Spleen (tissue), 11 donors: ENCODE data around the gene IPO7. TPM values are rescaled to one million over a fixed set of nuclear protein-coding genes. Genes with fewer than 3 reads are reported as not detected.
A peak's percentile ranks its signal among the peaks of the same experiment; 100 is the strongest.

ENCODE experiments used
- DNase-seq: peaks from one replicate; pipeline ENCODE4 v3.0.0-alpha.2; 2020
- H3K27ac ChIP-seq, 8 donors: fragments of 200-600 bp; sonication (generic) in 7 of 8; 1 replicate in 4 of 8; 2 replicates in 4 of 8; pipeline versions ENCODE4 v1.5.0 to v1.8.0; 2016 to 2021; ENCODE audit warnings: inconsistent platforms in 4 of 8, mild to moderate bottlenecking in 4 of 8, moderate library complexity in 1 of 8
- H3K27me3 ChIP-seq, 7 donors: fragments of 200-600 bp; sonication (generic) in 6 of 7; replicated peaks in 1 of 7; 1 replicate in 4 of 7; 2 replicates in 3 of 7; pipeline versions ENCODE4 v1.5.0 to v1.8.0; 2016 to 2021; ENCODE audit warnings: inconsistent platforms in 3 of 7, mild to moderate bottlenecking in 1 of 7
- H3K36me3 ChIP-seq, 6 donors: fragments of 200-600 bp; sonication (generic) in 5 of 6; 1 replicate in 4 of 6; 2 replicates in 2 of 6; pipeline versions ENCODE4 v1.5.0 to v1.8.0; 2016 to 2021; ENCODE audit warnings: inconsistent platforms in 2 of 6
- H3K4me1 ChIP-seq, 6 donors: fragments of 200-600 bp; sonication (generic) in 5 of 6; 1 replicate in 3 of 6; 2 replicates in 3 of 6; pipeline versions ENCODE4 v1.5.0 to v1.8.0; 2016 to 2021; ENCODE audit warnings: inconsistent platforms in 3 of 6
- H3K4me3 ChIP-seq, 8 donors: fragments of 200-600 bp; sonication (generic) in 7 of 8; 1 replicate in 4 of 8; 2 replicates in 4 of 8; pipeline versions ENCODE4 v1.5.0 to v1.8.0; 2016 to 2021; ENCODE audit warnings: inconsistent platforms in 4 of 8, mild to moderate bottlenecking in 4 of 8, moderate library complexity in 2 of 8
- H3K9me3 ChIP-seq, 8 donors: fragments of 200-600 bp; sonication (generic) in 7 of 8; 1 replicate in 4 of 8; 2 replicates in 4 of 8; pipeline versions ENCODE4 v1.5.0 to v1.8.0; 2016 to 2021; ENCODE audit warnings: inconsistent platforms in 4 of 8
- POLR2A ChIP-seq, 3 donors: fragments of 450-650 bp; IDR thresholded peaks; one replicate each; pipeline ENCODE4 v1.5.1; 2017; ENCODE audit warnings: antibody characterized with exemption in 3 of 3, mild to moderate bottlenecking in 1 of 3
- POLR2AphosphoS5 ChIP-seq, 3 donors: sonication (generic); formaldehyde crosslinking; IDR thresholded peaks; one replicate each; pipeline ENCODE4 v1.5.1; 2017; ENCODE audit warnings: antibody characterized with exemption in 3 of 3
- WGBS, 5 donors: extraction: QIAGEN DNeasy Blood & Tissue Kit in 3 of 5; methylation state at CpG; one replicate each; pipeline versions ENCODE4 v1.1.5 to v1.1.7; 2013 to 2018; 5-methylcytosine and 5-hydroxymethylcytosine counted together
- intact Hi-C: fragments of 100-400 bp; cut with DNase I; formaldehyde crosslinking; loops from one replicate; pipeline ENCODE4 v1.15.0; 2023; ENCODE audit warnings: low total_unique reads
- polyA plus RNA-seq, 3 donors: library from polyadenylated mRNA; stranded (reverse); fragments of 200-250 nt; gene quantifications; one replicate each; pipeline ENCODE4 v1.2.1, GENCODE V29; 2013
- total RNA-seq, 7 donors: library from RNA; depleted of rRNA in 3 of 7; stranded (reverse); fragments of >200 nt in 3 of 7; fragmentation: NEBNext Ultra II Directional in 4 of 7; extraction: Animal tissue kit (Norgen Biotek cat#: 25700) in 4 of 7; gene quantifications; one replicate each; pipeline versions ENCODE4 v1.1.0 to v1.2.1, GENCODE V29; 2016 to 2021
- TF ChIP-seq, protein P1 (sequence below), 11 experiments: fragments of 200-600 bp in 7 of 11; fragments of 450-650 bp in 4 of 11; sonication (generic) in 4 of 11; IDR thresholded peaks in 8 of 11; conservative IDR thresholded peaks in 3 of 11; 1 replicate in 7 of 11; 2 replicates in 4 of 11; pipeline versions ENCODE4 v1.4.0 to v1.8.0; 2016 to 2021; ENCODE audit warnings: antibody characterized with exemption in 11 of 11, inconsistent platforms in 4 of 11, mild to moderate bottlenecking in 1 of 11
- donor health status: healthy with polysubstance abuse.
- donor health status: DM: no; HTN: no; CAD: no; lungs with moderate emphysema.
- donor health status: DM: no; HTN: no; CAD: no.
- donor health status: Bipolar disorder and iron deficiency.
- donor health status: healthy.
- donor health status: DM: no; HTN: no; CAD: no.
- donor health status: DM: yes; HTN: yes; CAD: no.

Gene IPO7
- total and polyA plus RNA-seq, 10 donors, result 12.8 to 104 (median 64.8) TPM

DNA sequence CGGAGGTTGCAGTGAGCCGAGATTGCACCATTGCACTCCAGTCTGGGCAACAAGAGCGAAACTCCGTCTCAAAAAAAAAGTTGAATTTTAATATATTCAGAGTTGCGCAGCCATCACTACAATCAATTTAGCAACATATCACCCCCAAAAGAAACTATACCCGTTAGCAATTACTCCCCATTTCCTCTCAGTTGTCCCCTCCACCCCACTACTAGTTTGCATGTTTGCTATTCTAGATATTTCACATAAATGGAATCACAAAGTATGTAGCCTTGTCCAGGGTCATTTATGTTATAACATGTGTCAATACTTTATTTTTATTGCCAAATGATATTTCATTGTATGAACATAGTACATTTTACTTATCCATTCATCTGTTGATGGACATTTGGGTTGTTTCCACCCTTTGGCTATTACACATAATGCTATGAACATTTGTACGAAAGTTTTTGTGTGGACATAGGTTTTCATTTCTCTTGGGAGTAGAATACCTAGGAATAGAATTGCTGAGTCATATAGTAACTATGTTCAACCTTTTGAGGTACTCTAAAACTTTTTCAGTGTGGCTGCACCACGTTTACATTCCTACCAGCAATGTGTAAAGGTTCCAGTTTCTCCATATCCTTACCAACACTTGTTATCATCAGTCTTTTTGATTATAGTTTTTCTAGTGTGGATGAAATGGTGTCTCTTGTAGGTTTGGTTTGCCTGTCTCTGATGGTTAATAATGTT is 78.5 kb downstream of the IPO7 start:
- 66 to 86% (median 75%) methylated on average over 8 of the region's 8 CpGs for WGBS, 5 donors
- Histone ChIP-seq H3K27me3 (no peaks in the 10 kb centered on the region), H3K27ac (peak overlapping the region in 5 of 8 donors; percentile 97 to 100 (median 99)), H3K4me1 (peaks cover 12 to 55% (median 35%) of the 10 kb centered on the region in 6 donors), H3K36me3 (peaks cover 0 to 21% (median 0%) of the 10 kb centered on the region in 6 donors), H3K9me3 (no peaks in the 10 kb centered on the region), H3K4me3 (peak overlapping the region in 2 of 8 donors; percentile 72 to 86)
- intact Hi-C loops, result loop anchor here (5.0 kb wide), 1 partner anchor 776 kb away; no protein-coding TSS in a partner anchor
- no peak for DNase-seq
- TF ChIP-seq POLR2AphosphoS5 (IDR thresholded peaks at IDR 0.05) (no peak), POLR2A (IDR thresholded peaks at IDR 0.05) (no peak)
- TF ChIP-seq, protein P1, sequence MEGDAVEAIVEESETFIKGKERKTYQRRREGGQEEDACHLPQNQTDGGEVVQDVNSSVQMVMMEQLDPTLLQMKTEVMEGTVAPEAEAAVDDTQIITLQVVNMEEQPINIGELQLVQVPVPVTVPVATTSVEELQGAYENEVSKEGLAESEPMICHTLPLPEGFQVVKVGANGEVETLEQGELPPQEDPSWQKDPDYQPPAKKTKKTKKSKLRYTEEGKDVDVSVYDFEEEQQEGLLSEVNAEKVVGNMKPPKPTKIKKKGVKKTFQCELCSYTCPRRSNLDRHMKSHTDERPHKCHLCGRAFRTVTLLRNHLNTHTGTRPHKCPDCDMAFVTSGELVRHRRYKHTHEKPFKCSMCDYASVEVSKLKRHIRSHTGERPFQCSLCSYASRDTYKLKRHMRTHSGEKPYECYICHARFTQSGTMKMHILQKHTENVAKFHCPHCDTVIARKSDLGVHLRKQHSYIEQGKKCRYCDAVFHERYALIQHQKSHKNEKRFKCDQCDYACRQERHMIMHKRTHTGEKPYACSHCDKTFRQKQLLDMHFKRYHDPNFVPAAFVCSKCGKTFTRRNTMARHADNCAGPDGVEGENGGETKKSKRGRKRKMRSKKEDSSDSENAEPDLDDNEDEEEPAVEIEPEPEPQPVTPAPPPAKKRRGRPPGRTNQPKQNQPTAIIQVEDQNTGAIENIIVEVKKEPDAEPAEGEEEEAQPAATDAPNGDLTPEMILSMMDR (IDR thresholded peaks at IDR 0.05 in 8 of 11, conservative IDR thresholded peaks at IDR 0.05 in 3 of 11), result no peak

DNA sequence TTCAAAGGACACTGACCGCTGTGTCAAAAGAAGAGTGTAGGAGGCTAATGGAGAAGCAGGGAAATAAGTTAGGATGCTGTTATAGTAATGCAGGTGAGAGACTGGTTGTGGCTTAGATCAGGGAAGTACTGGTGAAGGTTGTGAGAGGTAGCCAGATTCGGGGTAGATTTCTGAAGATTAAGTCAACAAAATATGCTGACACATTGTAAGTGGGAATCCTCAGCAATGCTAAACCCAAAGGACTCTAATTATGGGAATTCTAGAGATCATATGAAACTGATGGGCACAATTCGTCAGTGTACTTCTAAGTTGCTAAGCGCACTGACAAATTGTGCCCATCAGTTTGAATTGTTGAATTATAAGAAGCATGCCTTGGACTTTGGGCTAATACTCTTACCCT is 86.3 kb downstream of the IPO7 start:
- Histone ChIP-seq H3K36me3 (peaks cover 0 to 82% (median 47%) of the 10 kb centered on the region in 6 donors), H3K4me3 (no peak overlapping the region), H3K27me3 (no peaks in the 10 kb centered on the region), H3K27ac (no peak overlapping the region), H3K4me1 (peaks cover 0 to 1% (median 0%) of the 10 kb centered on the region in 6 donors), H3K9me3 (no peaks in the 10 kb centered on the region)
- WGBS, 5 donors, result 88 to 95% (median 91%) methylated on average over 4 of the region's 4 CpGs
- no peak for DNase-seq
- intact Hi-C loops, result no loop called here
- TF ChIP-seq POLR2AphosphoS5 (IDR thresholded peaks at IDR 0.05), result no peak
- TF ChIP-seq, protein P1 (IDR thresholded peaks at IDR 0.05 in 8 of 11, conservative IDR thresholded peaks at IDR 0.05 in 3 of 11), result no peak
- no peak for TF ChIP-seq POLR2A (IDR thresholded peaks at IDR 0.05)

DNA sequence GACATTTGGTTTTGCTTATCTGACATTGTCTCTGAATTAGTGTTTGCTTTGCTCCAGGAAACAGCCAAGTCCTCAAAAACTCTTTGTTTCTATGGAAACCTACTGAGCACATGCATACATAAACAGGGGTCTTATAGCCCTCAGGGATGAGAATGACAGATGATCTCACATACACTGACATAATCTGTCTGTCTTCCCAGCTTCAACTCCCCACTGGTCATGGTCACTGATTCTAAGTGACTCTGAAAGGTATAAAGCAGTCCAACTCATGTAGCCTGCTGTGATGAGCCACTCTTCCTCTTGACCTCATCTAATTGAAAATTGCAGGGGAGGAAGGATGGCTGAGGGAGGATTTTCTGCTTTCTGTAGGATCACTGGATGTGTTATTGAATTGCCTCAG is 89.0 kb downstream of the IPO7 start:
- DNase-seq, result no peak
- Histone ChIP-seq H3K4me1 (no peaks in the 10 kb centered on the region), H3K9me3 (no peaks in the 10 kb centered on the region), H3K4me3 (no peak overlapping the region), H3K36me3 (peaks cover 0 to 92% (median 67%) of the 10 kb centered on the region in 6 donors), H3K27ac (no peak overlapping the region), H3K27me3 (no peaks in the 10 kb centered on the region)
- intact Hi-C loops, result no loop called here
- TF ChIP-seq, protein P1 (IDR thresholded peaks at IDR 0.05 in 8 of 11, conservative IDR thresholded peaks at IDR 0.05 in 3 of 11), result no peak
- TF ChIP-seq POLR2A (IDR thresholded peaks at IDR 0.05), result no peak
- TF ChIP-seq POLR2AphosphoS5 (IDR thresholded peaks at IDR 0.05), result no peak

DNA sequence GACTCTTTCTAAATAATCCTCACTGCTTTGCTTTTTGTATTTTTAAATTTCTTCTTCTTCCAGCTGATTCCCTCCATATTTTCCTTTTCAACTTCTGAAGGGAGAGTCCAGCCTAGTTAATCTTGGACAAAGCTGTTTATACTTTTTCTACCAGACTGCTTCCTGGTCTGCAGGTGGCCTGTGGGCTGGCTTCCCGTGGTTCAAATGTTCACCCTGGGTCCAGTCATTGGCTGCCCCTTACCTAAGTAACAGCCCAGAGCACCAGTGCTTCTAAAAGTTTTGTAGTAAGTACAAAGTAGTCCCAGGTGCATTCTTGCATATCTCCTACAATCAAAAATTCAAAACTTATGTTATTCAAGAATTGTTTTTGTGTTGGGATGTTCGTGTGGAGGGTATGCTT is 95.4 kb downstream of the IPO7 start:
- Histone ChIP-seq H3K4me3 (no peak overlapping the region), H3K36me3 (peaks cover 2 to 100% (median 76%) of the 10 kb centered on the region in 6 donors), H3K27ac (no peak overlapping the region), H3K4me1 (no peaks in the 10 kb centered on the region), H3K27me3 (no peaks in the 10 kb centered on the region), H3K9me3 (no peaks in the 10 kb centered on the region)
- 72 to 79% (median 77%) methylated on average over 2 of the region's 2 CpGs for WGBS, 5 donors
- no peak for DNase-seq
- no peak for TF ChIP-seq POLR2AphosphoS5 (IDR thresholded peaks at IDR 0.05)
- TF ChIP-seq, protein P1 (IDR thresholded peaks at IDR 0.05 in 8 of 11, conservative IDR thresholded peaks at IDR 0.05 in 3 of 11), result no peak
- no peak for TF ChIP-seq POLR2A (IDR thresholded peaks at IDR 0.05)
- intact Hi-C loops, result no loop called here
